NCI-H1092 (cell line): Measurements from ENCODE around the gene SLC7A8.

Experiments
- DNase-seq: peaks from one replicate; lab custom pipeline; 2025; lab: John Stamatoyannopoulos, UW

The SLC7A8 gene

DNA sequence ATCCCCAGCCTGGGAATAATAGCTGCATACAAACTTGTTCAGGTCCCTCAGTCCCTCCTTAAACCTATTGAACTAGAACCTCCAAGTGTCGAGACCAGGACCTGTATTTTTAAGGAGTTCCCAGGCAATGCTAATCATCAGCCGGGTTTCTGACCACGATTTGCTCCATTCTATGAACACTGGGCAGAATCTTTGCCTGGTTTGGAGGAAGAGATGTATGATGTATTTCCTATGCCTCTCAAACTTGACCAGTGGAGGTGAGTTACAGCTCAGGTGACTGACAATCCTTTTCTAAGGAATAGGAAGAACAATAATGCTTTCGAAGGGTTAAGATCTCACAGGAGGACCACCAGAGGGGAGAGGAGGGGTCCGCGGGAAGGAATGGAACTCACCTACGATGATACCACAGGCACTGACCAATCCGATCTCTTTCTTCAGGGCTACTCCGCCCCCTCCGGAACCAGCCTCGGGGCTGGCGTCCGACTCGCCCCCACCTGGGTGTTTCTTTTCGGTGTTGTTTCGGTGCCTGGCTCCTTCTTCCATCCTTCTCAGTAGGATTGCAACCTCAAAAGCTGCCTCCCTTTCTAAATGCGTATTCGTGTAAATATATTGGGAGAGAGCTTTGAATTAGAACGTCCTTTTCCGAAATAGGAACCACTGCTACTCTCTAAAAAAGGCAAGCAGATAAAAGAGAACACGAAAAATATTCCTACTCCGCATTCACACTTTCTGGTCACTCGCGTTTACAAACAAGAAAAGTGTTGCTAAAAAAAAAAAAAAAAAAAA, 895 bp downstream of the SLC7A8 start:
- DNase-seq: no peak

DNA sequence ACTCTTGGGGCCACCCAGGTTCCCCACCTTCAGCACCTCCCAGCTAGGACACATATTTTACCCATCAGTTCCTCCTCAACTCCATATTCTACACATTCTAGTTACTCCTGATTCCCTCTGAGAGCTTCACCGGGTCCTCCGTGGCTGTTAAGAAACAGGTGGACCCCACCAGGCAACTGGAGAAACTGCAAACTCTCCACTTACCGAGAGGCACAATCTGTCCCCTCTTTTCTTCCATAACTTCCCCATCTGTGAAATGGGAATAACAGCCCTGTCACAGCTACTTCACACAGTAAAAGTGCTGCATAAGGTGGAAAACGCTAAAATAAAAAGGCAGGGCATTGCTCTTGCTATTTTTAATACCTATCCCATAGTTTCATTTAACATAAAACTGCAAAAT, 1.5 kb downstream of the SLC7A8 start:
- no peak for DNase-seq

DNA sequence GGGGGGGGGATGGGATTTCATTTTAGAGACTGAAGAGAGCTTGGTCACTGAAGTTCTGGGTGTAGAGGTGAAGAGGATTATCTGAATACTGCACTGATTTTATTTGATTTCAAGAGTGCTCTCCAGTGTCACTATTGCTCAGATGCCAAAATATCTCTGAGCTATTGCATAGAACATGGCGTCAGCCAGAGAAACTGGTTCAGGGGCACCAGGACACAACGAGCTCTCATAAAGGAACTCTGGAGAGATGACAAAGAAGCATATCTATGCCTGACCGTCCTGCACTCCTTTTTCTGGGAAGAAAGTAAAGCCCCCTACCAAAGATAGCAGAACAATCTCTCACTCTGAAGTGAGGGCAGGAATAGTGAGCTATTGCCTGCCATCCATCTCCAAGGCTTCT, 2.0 kb downstream of the SLC7A8 start:
- DNase-seq: no peak

DNA sequence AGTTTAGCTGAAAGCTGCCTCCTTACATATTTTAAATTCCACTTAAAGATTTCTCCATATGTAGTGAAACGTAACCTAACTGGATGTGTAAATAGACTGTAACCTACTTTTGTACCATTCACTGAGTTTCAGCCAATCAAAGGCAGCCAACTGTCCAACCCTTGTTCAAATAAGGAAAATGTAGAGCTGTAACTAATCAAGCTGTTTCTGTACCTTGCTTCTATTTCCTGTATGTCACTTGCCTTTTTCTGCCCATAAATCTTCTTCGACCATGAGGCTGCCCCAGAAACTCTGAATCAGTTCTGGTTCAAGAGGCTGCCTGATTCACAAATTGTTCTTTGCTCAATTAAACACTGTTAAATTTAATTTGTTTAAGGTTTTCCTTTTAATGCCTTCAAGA, 6.3 kb downstream of the SLC7A8 start:
- no peak for DNase-seq

DNA sequence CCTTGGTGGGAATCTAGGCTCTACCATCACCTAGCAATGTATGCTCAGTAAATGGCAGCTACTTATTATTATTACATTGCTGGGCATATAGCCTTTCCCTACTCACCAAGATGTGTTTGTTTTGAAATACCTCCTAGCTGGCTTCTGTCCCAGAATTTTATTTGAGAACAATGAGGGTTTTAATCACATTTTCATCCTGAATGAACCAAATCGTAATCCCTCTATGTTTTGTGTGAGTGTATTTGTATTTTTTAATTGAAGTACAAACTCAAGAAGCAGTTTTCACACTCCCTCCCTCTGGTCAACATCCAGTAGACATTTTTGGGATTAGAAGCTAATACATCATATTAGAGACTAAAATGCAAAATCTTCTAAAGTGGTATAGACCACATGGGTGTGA, 7.6 kb downstream of the SLC7A8 start:
- no peak for DNase-seq

DNA sequence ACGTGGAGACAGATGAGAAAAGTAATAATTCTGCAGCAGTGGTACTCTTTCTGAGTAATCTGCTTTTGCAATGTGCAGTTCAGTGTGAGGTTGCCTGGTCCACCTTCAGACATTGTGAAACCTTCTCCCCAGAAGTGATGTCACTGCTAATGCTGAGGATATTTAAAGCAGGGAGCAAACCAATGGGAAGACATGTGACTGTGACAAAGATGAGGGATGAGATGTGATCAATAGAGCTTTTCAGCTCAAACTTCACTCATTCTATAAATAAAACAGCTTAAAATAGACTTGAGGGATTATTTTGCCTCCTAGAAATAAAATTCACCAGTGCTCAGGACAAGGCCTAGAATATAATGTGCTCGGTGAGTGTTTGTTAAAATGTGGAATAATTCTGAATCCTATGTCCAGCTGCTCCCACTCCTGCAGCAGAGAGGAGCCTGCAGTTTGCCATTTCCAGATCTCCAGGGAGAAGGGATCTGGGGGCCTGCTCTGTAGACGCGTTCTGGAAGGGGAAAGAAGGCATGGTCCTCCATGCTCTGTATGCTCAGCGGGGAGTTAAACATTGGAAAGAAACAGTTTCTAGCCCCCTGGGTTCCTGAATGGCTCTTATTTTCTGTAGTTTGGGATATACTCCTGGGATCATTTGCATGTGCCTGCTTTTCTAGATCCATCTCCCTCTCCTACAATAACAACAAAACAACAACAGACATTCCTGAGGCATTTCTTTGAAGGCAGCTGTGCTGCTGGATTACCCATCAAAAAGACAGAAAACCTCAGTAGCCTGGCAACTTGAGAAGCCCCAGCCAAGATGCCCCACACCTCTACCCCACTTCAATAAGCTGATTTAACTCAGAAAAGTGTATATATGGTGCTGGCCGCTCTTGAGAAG, 8.9 kb downstream of the SLC7A8 start:
- DNase-seq: no peak

DNA sequence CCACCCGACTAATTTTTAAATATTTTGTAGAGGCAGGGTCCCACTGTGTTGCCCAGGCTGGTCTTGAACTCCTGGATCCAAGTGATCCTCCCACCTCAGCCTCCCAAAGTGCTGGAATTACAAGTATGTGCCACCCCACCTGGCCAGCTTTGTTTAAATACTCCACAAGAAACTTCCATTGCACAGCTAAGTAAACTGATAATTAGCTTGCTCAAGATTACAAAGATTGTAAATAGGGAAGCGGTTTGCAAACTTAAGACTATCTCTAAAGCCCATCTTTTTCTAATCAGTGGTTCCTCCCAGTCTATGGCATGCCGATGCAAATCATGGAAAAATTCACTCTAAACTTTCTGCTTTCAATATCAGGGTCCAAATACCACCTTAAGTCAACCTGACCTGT, 9.7 kb downstream of the SLC7A8 start:
- DNase-seq: no peak

DNA sequence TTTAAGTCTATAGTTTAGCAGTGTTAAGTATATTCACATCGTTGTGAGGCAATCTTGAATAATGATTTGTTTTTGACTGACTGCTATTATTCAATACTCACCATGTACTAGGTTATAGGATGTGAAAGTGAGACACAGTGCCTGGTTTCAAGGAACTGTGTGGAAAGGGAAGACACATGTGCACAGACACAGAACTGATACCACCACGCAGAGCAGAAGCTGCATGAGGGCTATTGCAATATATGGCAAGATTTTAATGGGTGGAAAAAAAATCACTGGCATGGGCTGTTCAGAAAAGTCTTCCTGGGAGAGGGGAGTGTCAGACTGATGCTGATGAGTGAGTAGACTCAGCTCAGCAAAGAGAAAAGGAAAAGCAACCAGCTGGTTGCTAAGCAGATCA, 10.4 kb downstream of the SLC7A8 start:
- DNase-seq: no peak

DNA sequence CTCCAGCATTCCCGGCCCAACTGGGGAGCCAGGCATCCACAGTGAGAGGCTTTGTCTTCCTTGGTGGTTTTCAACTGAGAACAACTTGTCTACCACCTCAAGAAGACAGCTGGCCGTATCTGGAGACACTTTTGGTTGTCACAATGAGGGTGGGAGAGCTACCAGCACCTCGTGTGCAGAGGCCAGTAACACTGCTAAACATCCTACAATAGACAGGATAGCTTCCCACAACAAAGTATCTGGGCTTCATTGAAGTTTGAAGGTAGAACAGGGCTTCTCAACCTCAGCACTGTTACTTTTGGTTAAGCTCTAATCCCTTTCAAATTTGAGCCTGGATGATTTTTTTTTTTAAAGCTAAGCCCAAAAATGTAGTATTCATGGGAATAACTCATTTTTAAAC, 10.9 kb downstream of the SLC7A8 start:
- DNase-seq: no peak

DNA sequence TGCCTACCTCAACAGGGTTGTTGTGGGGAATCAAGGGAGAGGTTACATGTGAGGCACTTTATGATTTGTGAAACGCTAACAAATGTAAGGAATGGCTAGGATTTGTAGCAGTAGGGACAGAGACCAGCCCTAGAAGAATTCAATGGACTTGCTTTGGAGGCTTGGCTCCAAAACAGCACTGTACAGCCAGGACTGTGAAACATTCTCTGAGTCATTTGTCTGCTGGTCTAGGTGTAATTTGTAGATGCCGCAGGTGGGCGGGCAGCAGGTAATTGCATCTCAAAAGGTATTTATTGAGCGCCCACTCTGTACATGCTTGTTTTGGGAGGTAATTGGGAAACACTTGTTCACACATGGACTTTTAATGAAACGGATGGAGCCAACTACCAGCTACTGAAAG, 11.4 kb downstream of the SLC7A8 start:
- DNase-seq: no peak

DNA sequence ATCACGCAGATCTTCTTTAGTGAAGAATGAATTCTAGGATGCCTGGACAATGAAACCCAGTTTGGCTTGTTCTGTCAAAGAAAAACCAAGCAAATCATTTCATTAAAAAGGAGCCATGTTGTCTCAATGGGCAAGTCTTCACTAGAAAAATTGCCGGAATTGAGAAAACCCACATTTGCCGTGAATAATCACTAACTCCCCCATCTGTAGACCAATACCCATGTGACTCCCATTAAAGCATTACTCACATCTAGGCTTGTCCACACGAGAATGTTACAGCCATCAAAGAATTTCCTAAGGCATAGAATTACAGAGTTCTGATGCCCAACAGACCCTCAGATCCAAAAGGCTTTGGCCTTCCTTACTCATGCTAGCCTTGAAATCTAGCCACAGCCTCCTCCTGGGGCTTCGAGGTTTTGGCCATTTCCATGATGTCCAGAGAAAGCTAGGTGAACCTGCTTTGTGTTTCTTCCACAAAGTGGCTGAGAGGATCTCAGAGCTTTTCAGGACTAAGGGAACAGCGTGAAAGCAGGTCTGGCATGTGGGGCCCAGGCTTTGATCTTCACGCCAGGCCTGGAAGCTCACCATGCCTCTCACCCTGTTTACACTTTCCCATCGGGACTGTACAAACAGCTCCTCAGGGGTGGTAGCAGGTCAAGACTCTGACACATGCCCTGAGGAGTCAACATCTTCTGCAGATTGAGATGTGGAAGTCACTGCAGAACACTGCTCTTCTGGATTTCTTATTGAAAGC, 12.1 kb downstream of the SLC7A8 start:
- no peak for DNase-seq

DNA sequence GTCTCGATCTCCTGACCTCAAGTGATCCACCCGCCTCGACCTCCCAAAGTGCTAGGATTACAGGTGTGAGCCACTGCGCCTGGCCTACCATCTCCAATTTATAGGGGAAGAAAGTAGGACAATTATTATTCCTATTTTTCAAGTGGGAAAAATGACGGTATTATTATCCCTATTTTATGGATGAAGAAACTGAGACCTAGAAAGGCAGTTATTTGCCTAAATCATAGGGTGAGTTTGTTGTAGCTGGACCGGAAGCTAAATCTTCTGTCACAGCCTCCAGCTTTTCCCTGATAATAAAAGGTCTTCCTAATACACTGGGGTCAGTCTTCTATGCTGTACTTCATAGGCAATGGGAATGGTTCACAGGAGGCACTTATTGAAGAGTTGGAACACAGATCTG, 13.8 kb downstream of the SLC7A8 start:
- no peak for DNase-seq

DNA sequence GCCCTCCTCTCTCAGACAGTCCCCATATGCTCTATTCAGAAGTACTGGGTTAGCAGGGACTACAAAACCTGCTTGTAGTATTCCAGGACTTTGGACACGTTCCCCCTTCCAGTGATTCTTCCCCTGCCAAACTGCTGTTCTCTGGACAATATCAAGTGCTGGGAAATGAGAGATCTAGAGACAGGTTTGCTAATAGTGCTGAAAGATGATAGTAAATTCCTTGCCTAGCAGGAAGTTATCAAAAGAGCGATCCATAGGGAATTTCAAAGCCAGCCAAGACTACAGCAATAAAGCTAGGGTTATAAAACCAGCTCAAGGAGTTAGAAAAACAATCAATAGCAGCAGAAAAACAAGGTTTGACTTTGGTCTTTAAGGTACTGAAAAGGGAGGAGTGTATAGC, 15.2 kb downstream of the SLC7A8 start:
- no peak for DNase-seq

DNA sequence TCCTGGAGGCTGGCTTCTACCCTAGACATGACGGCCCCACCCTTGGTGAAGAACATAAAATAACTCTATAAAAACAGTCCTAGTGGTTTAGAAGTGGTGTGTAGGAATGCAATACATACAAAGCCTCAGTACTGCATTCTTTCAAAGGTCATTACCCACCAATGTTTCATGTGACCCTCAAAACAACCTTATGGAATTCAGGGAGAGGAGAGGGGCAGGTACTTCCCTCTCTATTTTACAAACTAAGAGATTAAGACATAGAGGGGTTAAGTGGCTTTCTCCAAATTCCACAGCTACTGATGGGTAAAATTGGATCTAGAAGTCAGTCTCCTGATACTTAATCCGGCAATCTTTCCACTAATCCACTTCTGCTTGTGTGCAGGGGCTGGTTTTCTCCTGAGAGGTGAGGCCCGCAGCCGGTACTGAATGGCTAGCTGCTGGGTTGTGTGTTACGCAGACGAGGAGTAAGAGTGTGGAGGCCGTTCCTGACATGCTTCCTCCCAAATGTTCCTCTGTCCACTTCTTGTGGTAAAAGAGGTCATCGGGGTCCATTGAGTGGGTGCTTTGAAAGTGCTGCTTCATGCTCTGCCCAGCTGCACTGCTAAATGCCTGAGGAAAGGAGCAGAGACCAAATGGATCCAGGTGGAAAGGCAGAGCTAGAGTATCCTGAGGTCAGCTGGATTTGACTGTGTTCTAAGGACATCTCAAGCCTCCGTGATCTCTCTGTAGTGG, 16.2 kb downstream of the SLC7A8 start:
- DNase-seq: no peak

DNA sequence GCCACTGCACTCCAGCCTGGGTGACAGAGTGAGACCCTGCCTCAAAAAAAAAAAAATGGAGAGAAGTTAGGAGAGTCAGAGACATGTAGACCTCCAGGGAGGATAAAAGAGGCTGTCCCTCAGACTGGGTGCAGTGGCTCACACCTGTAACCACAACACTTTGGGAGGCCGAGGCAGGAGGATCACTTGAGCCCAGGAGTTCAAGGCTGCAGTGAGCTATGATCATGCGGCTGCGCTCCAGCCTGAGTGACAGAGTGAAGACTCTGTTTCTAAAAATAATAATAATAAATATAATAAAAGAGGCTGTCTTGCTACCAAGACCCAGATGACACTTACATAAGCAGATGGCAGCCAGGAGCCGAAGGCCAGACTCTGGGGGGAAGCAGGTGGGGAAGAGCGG, 18.5 kb downstream of the SLC7A8 start:
- no peak for DNase-seq

DNA sequence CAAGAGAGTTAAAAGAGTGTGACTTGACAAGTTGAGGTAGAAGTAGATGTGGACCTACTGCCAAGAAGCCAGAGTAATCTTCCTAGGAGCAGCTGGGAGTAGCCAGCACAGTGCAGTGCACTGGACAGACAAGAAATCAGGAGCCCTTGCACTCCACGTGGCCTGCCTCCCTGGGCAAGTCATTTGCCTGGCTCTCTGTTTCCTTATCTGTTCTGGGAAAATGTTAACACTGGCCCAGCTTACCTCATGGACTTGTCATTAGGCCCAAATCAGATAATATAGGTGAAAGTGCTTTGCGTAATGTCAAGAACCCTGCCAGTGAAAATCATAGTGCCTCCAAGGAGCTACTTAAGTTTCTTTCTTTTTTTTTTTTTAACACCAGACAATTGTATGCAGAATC, 19.2 kb downstream of the SLC7A8 start:
- no peak for DNase-seq

DNA sequence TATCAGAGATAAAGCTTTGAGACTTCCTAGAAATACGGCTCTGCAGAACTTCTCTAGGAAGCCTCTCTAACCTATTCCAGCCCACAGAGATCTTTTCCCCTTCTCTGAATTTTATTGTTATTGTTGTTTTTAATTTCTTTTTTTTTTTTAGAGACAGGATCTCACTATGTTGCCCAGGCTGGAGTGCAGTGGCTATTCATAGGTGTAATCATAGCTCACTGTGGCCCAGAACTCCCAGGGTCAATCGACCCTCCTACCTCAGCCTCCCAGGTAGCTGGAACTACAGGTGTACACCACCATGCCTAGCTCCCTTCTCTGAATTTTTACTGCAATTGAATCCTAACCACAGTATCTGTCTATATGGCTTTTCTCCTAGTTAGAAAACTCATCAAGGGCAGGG, 19.6 kb downstream of the SLC7A8 start:
- no peak for DNase-seq

DNA sequence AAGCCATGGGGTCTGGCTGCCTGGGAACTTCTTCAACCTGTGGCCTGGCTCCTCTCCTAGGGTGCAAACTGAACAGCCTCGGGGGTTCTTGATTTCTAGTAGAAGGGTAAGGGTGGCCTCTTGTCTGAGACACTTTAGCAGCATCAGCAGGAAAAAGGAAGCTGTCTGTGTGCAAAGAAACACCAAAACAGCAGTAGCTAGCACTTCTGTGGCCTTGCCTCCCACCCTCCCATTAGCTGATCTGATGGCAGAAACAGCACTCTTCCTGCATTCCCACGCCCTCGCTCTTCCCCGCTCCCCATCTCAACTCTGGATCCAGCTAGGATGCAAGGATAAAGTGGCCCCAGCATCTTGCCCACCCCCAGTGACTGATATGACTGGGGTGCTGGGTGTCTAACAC, 20.7 kb downstream of the SLC7A8 start:
- no peak for DNase-seq

DNA sequence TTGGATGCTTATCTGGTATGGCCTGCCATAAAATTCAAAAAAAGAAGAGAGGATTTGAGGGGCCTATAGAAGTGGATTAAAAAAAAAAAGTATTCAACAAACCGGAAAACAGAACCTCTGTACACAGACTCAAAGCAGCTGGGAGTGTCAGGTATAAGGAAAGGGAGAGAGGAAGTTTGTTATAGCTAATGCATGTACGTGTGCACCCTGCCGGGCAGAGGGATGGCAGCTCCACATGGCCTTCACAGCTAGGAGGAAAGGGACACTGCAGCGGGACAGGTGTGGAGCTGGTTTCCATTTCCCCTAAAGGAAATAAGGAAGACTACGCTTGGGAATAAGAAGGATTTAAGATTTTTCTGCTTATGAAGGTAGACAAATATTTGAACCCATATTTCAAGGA, 21.5 kb downstream of the SLC7A8 start:
- DNase-seq: no peak

DNA sequence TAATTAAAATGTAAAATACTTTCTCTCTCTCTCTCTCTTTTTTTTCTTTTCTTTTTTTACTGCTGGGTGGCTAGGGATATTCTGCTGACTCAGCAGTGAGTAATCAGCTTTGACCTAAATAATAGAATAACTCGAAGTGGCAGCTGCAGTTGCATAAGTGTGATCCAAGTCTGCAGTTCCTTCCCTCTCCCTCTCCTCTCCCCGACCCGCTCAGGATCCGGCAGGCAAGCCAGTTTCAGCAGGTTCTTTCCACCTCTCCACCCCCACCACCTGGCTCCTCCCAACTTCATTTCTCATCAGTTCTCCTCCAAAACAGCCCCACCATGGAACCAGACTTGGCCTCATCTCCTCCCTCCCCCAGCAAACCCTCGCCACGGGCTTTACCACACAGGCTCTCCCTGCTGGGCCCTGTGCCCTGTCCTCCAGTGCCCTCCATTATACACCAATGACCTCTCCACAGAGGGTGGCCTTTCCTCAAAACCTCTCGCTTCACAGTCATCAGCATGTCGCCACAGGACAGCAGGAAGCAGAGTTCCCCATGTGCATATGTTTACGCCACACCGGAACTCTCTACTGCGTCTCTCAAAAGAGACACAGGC, 22.4 kb downstream of the SLC7A8 start:
- DNase-seq: no peak

DNA sequence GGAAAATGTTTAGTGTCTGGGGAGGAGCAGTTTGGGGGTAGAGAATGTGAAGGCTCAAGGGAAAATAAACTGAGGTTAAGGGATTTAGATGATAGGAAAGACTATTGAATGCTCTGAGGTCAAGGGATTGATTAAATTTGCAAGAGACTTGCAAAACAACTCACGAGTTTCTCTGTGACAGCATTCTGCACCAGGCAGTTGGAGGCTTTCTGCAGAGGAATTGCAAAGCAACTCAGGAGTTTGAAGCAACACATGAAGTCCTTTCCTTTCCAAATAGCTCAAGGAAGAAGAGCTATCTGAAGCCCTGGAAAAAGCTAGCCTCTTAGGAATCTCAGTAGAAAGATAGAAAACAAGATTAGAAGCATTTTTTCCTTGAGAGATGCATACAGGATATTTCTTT, 23.9 kb downstream of the SLC7A8 start:
- no peak for DNase-seq

DNA sequence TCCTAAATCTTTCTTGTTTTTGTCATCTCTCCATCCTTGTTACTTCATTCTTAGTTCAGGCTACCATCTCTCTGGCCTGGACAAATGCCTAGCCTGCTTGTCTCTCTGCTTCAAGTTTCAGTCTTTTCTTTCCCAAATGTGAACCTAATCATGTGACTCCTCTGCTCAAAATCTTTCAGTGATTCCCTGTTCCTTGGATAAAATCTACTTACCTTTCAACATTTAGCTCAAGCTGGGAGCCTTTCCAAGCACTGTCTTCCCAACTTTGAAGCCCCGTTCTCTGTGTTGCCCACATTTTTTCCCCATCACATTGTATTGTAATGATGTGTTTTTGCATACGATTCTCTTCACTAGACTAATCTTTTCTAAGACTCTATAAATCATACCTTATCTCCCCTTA, 24.7 kb downstream of the SLC7A8 start:
- DNase-seq: no peak
